ENCODE measurements around the gene PRR20G. TPM values are rescaled to one million over a fixed set of nuclear protein-coding genes. Genes with fewer than 3 reads are reported as not detected.
"Not testable (repeated sequence)": the region's sequence is repeated elsewhere in the genome, so short reads cannot be mapped to it uniquely, and the experiment has no call there.

PRR20G gene
- polyA plus RNA-seq, 4 donors = not detected

- no peak for DNase-seq (ENCODE audit: low read depth in 4 of 4, low spot score in 3 of 4)
Measured at GRCh38 chr3:127304121-127304744, 16.4 kb upstream of the PRR20G start.

DNA sequence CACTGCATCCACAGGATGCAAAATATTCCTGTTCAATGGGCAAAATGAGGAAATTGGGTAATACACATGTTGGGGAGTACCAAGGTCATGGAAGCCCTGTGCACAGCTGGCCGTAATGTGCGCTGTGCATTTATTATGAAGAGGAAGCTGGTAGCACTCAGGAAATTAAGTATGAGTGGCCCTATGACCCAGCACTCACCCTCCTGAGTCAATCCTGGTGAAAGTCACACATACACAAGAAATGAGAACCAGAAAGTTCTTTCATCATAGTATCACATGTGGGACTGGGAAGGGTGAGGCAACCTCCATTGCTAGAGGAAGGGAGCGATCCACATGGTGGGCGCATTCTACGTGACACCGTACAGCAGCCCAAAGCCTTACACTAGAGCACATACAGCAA, 11.4 kb upstream of the PRR20G start:
- no peak for DNase-seq (ENCODE audit: low read depth in 4 of 4, low spot score in 3 of 4)

DNA sequence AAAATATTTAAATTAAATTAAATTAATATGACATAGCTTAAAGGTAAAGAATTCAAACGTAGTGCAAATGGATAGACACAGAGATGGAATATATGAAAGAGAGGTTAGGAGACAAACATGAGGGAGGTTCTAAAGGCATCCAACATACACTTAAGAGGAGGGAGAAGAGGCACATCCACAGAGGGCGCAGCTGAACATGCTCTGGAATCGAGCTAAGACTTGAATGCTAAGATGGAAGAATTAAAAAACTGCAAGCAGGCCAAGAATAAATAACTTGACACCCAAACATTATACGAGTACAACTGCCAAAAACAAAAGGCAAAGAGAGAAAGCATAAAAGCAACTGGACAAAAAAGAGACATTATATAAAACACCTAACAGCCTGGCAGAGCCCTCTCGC, 9.1 kb upstream of the PRR20G start:
- no peak for DNase-seq (ENCODE audit: low read depth in 4 of 4, low spot score in 3 of 4)

- DNase-seq (ENCODE audit: low read depth in 4 of 4, low spot score in 3 of 4) = no peak
Measured at GRCh38 chr3:127296166-127296565, 8.3 kb upstream of the PRR20G start.

- not testable (repeated sequence) for DNase-seq (ENCODE audit: low read depth in 4 of 4, low spot score in 3 of 4)
Measured at GRCh38 chr3:127293650-127294049, 5.8 kb upstream of the PRR20G start.

DNA sequence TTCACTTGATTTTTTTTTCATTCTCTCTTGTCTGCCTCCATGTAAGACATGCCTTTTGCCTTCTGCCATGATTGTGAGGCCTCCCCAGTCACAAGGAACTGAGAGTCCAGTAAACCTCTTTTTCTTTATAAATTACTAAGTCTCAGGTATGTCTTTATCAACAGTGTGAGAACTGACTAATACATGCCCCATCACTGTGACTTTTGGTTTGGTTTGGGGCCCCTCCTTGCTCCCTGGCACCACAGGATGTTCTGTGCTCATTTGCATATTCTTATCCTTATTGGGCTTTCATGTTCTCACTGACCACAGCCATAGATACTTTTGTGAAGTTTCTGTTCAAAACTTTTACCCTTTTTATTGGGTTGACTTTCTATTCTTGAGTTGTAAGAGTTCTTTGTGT, 3.8 kb upstream of the PRR20G start:
- no peak for DNase-seq (ENCODE audit: low read depth in 4 of 4, low spot score in 3 of 4)

- no peak for DNase-seq (ENCODE audit: low read depth in 4 of 4, low spot score in 3 of 4)
Measured at GRCh38 chr3:127291114-127291513, 3.3 kb upstream of the PRR20G start.

GRCh38 chr3:127289706-127290575, 2.1 kb upstream of the PRR20G start:
- no peak for DNase-seq (ENCODE audit: low read depth in 4 of 4, low spot score in 3 of 4)

DNA sequence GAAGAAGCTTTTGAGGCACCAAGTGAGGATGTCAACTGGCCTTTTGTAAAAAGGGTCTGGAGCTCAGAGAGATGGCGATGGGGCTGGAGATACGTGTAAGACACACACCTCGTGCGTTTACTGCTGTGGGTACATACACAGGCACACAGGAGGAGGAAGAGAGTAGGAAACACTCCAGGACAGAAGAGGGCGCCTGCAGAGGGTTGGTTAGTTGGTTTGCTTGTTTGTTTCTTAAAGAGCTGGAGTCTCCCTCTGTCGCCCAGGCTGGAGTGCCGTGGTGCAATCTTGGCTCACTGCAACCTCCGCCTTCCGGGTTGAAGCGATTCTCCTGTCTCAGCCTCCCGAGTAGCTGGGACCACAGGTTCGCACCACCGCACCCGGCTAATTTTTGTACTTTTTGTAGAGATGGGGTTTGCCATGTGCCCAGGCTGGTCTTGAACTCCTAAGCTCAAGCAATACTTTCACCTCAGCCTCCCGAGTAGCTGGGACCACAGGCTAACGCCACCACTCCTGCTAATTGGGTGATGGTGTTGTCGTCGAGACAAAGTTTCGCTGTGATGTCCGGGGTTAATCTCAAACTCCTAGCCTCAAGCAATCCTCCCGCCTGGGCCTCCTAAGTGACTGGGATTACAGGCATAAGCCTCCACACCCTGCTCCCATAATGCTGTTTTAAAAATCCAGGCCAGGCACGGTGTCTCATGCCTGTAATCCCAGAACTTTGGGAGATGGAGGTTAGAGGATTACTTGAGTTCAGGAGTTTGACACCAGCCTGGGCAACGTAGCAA, 1.3 kb upstream of the PRR20G start:
- DNase-seq (ENCODE audit: low read depth in 4 of 4, low spot score in 3 of 4) = no peak

GRCh38 chr3:127288343-127288742, 497 bp upstream of the PRR20G start:
- DNase-seq (ENCODE audit: low read depth in 4 of 4, low spot score in 3 of 4) = no peak

DNA sequence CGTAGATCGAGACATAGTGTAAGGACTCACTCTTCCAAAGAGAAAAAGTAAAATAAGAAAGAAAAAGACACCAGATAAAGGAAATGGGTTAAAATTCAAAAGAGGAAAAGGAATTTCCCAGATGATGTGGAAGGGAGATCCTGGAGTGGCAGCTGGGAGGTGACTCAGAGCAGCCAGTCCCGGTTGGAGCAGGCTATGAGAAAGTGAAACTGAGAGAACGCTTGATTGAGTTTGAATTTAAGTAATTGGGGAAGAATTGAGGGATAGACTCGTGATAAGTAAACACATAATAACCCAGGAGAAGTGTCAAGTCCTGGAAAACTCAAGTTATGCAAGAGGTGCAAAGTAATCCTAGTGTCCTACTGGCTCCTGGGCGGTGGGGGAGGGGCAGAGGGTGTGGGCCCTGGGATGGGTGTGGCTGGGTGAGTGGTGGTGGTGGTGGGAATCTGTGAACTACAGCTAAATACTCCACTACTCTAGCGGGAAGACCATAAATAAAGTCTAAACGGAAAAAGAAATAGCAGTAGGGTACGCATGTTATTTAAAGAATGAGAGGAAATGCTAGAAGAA, 1.2 kb downstream of the PRR20G start:
- no peak for DNase-seq (ENCODE audit: low read depth in 4 of 4, low spot score in 3 of 4)

DNA sequence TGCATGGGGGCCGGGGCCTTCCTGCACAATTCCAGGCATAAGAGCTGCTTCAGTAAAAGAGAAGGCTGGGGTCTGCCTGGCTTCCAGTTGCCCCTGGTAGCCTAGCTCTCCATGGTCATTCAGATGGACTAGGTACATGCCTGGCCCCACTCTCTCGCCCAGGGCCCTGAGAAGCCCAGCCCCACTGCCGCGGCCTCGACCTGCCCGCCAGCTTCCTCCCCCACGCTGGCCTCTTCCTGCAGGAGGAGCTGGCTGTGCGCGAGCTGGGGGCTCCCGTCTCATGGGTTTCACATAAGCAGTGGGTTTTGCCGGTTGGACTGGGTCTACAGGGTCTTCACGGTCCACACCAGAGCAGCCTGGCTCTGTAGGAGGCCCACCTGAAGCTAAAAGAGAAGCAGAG, 3.6 kb downstream of the PRR20G start:
- no peak for DNase-seq (ENCODE audit: low read depth in 4 of 4, low spot score in 3 of 4)

- DNase-seq (ENCODE audit: low read depth in 4 of 4, low spot score in 3 of 4) = no peak
Measured at GRCh38 chr3:127277561-127277960, 10.3 kb downstream of the PRR20G start.

- no peak for DNase-seq (ENCODE audit: low read depth in 4 of 4, low spot score in 3 of 4)
Measured at GRCh38 chr3:127276995-127277394, 10.9 kb downstream of the PRR20G start.

GRCh38 chr3:127276396-127276795, 11.4 kb downstream of the PRR20G start:
- no peak for DNase-seq (ENCODE audit: low read depth in 4 of 4, low spot score in 3 of 4)

- no peak for DNase-seq (ENCODE audit: low read depth in 4 of 4, low spot score in 3 of 4)
Measured at GRCh38 chr3:127275287-127275781, 12.5 kb downstream of the PRR20G start.

- DNase-seq (ENCODE audit: low read depth in 4 of 4, low spot score in 3 of 4) = no peak
Measured at GRCh38 chr3:127274200-127274760, 13.6 kb downstream of the PRR20G start.

GRCh38 chr3:127273206-127273605, 14.6 kb downstream of the PRR20G start:
- no peak for DNase-seq (ENCODE audit: low read depth in 4 of 4, low spot score in 3 of 4)

DNA sequence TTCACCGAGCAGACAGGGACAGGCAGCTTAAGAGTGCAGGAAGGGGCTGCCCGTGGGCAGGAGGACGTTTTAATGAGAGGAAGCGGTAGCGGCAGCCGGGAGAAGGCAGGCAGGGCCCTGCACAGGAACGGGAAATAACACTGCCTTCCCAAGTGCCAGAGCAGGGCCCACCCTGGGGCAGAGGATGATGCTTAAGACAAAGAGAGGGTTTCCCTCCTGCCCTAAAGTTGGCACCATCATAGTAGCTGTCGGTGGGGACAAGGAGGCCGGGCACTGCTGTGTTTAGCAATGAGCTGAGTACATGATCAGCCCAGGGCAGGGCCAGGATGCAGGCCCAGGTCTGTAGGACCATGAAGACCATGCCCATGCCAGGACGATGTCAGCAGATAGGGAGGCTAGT, 21.7 kb downstream of the PRR20G start:
- no peak for DNase-seq (ENCODE audit: low read depth in 4 of 4, low spot score in 3 of 4)

DNA sequence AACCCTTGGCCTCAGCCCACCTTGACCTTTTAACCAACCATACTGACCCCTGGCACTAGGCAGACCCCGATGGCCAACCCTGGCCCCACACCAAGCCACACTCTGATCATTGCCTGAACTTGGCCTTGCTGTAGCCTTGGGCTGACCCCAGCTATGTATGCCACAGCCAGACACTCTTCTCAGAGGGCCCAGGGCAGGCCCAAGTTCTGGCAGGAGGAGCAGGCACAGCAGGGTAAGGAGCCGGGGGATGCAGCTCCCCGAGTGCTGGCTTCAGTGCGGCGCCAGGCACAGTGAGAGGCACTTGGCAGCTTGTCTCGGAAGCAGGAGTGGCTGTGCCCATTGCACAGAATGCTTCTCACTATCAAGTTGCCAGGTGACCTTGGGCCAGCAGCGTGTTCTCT, 22.3 kb downstream of the PRR20G start:
- DNase-seq (ENCODE audit: low read depth in 4 of 4, low spot score in 3 of 4) = no peak
